A549 (cell line): ENCODE data around the gene FHAD1. TPM values are rescaled to one million over a fixed set of nuclear protein-coding genes. Genes with fewer than 3 reads are reported as not detected.
A peak's percentile ranks its signal among the peaks of the same experiment; 100 is the strongest.
"Not testable (repeated sequence)": the region's sequence is repeated elsewhere in the genome, so short reads cannot be mapped to it uniquely, and the experiment has no call there.

Source experiments
- ATAC-seq, 2 experiments: fragments of 200-7000 bp in 1 of 2; fragments of >200 bp in 1 of 2; cut with Nextera tagmentation in 1 of 2; cut with Tn5 transposase in 1 of 2; 3 replicates each; pipeline versions ENCODE4 v1.8.0 to v1.9.1; 2018 to 2020; ENCODE audit warnings: mild to moderate bottlenecking in 1 of 2, moderate library complexity in 1 of 2
- CTCF ChIA-PET: fragments of 300-600 bp; sonication (Branson Sonifier 250); formaldehyde crosslinking; extraction: SDS; loops from one replicate; lab custom pipeline; 2021; ENCODE audit warnings: antibody characterized with exemption, inconsistent platforms; lab: Yijun Ruan, JAX
- POLR2A ChIA-PET: fragments of 350-600 bp; formaldehyde crosslinking; extraction: SDS; loops from one replicate; lab custom pipeline; 2021; ENCODE audit warnings: antibody characterized with exemption, inconsistent platforms; lab: Yijun Ruan, JAX
- DNase-seq, 2 experiments: peaks; one replicate each; pipeline versions ENCODE4 v3.0.0 to v3.0.0-alpha.2; 2011 to 2016; ENCODE audit warnings: low read depth in 1 of 2, low spot score in 1 of 2
- FAIRE-seq: peaks from 2 replicates; lab custom pipeline; 2011; peaks lifted over from hg19 to GRCh38; lab: Jason Lieb, UNC
- H3K27ac ChIP-seq, 2 experiments: fragments of >200 bp; sonication (Bioruptor Twin); formaldehyde crosslinking; 3 replicates each; pipeline ENCODE4 v1.5.1; 2016 to 2017
- H3K4me1 ChIP-seq: fragments of >200 bp; sonication (Bioruptor Twin); formaldehyde crosslinking; 3 replicates; pipeline ENCODE4 v1.6.1; 2016
- H3K4me2 ChIP-seq: fragments of >200 bp; sonication (Bioruptor Twin); formaldehyde crosslinking; 3 replicates; pipeline ENCODE4 v1.6.1; 2016
- H3K4me3 ChIP-seq: fragments of >200 bp; sonication (Bioruptor Twin); formaldehyde crosslinking; 3 replicates; pipeline ENCODE4 v1.5.1; 2016
- H3K9me3 ChIP-seq: fragments of >200 bp; sonication (Bioruptor Twin); formaldehyde crosslinking; 3 replicates; pipeline ENCODE4 v1.6.1; 2016
- CEBPB ChIP-seq, 2 experiments: fragments of >200 bp in 1 of 2; sonication (Bioruptor Twin) in 1 of 2; formaldehyde crosslinking in 1 of 2; IDR thresholded peaks; 2 replicates each; pipeline ENCODE4 v1.6.1; 2012 to 2016
- CHD2 ChIP-seq: fragments of 150-350 bp; IDR thresholded peaks from 2 replicates; pipeline ENCODE4 v1.6.1; 2014; ENCODE audit warnings: low read length; ENCODE audit not compliant: partially characterized antibody
- EHMT2 ChIP-seq: fragments of 200-600 bp; sonication (generic); IDR thresholded peaks from 2 replicates; pipeline ENCODE4 v1.6.1; 2016; ENCODE audit warnings: antibody characterized with exemption, low read depth, mild to moderate bottlenecking, moderate library complexity
- ELK1 ChIP-seq: fragments of 150-350 bp; IDR thresholded peaks from 2 replicates; pipeline ENCODE4 v1.6.1; 2014; ENCODE audit warnings: low read depth, mild to moderate bottlenecking, low read length
- FOSL2 ChIP-seq, 2 experiments: fragments of 450-650 bp in 1 of 2; fragments of >200 bp in 1 of 2; sonication (Bioruptor Twin) in 1 of 2; formaldehyde crosslinking; IDR thresholded peaks; 2 replicates each; pipeline versions ENCODE4 v1.5.0 to v1.6.1; 2016 to 2020; ENCODE audit warnings: mild to moderate bottlenecking in 1 of 2, moderate library complexity in 1 of 2
- FOXS1 ChIP-seq: fragments of 250-450 bp; sonication (Bioruptor Pico); IDR thresholded peaks from 2 replicates; pipeline ENCODE4 v1.5.0; 2020; ENCODE audit warnings: mild to moderate bottlenecking, moderate library complexity
- HMGXB4 ChIP-seq: fragments of 250-450 bp; sonication (Bioruptor Pico); IDR thresholded peaks from 2 replicates; pipeline ENCODE4 v1.5.0; 2021; ENCODE audit warnings: mild to moderate bottlenecking, moderate library complexity, borderline replicate concordance
- KDM1A ChIP-seq: fragments of 200-600 bp; sonication (generic); IDR thresholded peaks from 2 replicates; pipeline ENCODE4 v1.6.1; 2016; ENCODE audit warnings: low read depth, mild to moderate bottlenecking
- KDM5A ChIP-seq: fragments of 200-600 bp; sonication (generic); IDR thresholded peaks from 2 replicates; pipeline ENCODE4 v1.6.1; 2016; ENCODE audit warnings: antibody characterized with exemption, mild to moderate bottlenecking
- MAX ChIP-seq: IDR thresholded peaks from 2 replicates; pipeline ENCODE4 v1.6.1; 2012
- TP53 ChIP-seq: fragments of 250-450 bp; sonication (Bioruptor Pico); IDR thresholded peaks from 2 replicates; pipeline ENCODE4 v1.5.0; 2021; ENCODE audit warnings: mild to moderate bottlenecking, moderate library complexity
- ZSCAN20 ChIP-seq: fragments of 250-450 bp; sonication (Bioruptor Pico); IDR thresholded peaks from 2 replicates; pipeline ENCODE4 v1.8.0; 2022; ENCODE audit warnings: mild to moderate bottlenecking, moderate library complexity
- WGBS: methylation state at CpG from one replicate; pipeline ENCODE4 v1.1.6; 2017; ENCODE audit errors: missing lambda C conversion rate; 5-methylcytosine and 5-hydroxymethylcytosine counted together
- polyA plus RNA-seq, 4 experiments: library from polyadenylated mRNA; depleted of rRNA in 3 of 4; stranded (reverse); fragments of >200 nt; fragmentation: RNase III in 1 of 4; extraction: RNeasy Plus Mini Kit Qiagen cat#74134 plus additional on column Dnase treatment in 1 of 4; gene quantifications; 2 replicates in 3 of 4; 3 replicates in 1 of 4; pipeline ENCODE4 v1.2.3, GENCODE V29; 2011 to 2017
- TF ChIP-seq, protein P1 (sequence below): fragments of >200 bp; sonication (Bioruptor Twin); formaldehyde crosslinking; IDR thresholded peaks from 3 replicates; pipeline ENCODE4 v1.5.1; 2016

The FHAD1 gene
- polyA plus RNA-seq, 2 of the 4 experiments (the other 2 are of a cell fraction), result 0.31 to 0.32 TPM

DNA sequence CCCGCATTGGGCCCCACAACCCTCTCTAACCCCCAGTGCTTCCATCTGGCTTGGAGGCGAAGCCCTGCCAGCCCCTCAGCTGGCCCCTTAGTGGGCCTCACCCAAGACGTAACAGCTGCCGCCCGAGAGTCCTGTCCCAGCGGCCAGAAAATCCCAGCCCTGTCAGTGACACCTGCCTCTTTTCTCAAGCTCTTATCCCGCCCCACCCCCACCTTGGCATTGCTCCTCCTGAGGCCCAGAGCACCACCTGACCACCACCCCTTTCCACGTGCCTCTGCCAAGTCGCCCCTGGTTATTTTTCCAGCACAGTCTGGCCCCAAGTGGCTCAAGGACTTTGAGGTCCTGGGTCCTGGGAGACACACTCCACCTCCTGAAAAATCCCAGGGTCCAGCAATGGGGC is 185.3 kb downstream of the FHAD1 start:
- no peak overlapping the region for H3K4me3 ChIP-seq
- CTCF ChIA-PET, result interaction anchor here (0.8 to 9.8 kb wide), 15 partner anchors 9 to 280 kb away, joined by 3 to 150 read pairs (median 6); no protein-coding TSS in a partner anchor
- H3K9me3 ChIP-seq, result no peaks in the 10 kb centered on the region
- 0 out of 3 replicates have a peak overlapping the region, but pooled peaks have one; percentile 21 for H3K4me2 ChIP-seq
- ATAC-seq, result peak in 1 of 2 experiments; percentile 1; a peak in 1 of 6 replicates
- POLR2A ChIA-PET, result interaction anchor here (1.6 kb wide), 1 partner anchor 109 kb away, joined by 11 read pairs; no protein-coding TSS in a partner anchor
- 86% methylated on average over 7 of the region's 9 CpGs for WGBS
- TF ChIP-seq KDM5A (no peak), MAX (peak; percentile 31; the same call in 1 of the 2 replicates), CEBPB (IDR thresholded peaks at IDR 0.05) (no peak), TP53 (CRISPR knock-in tag) (no peak)
- peak overlapping the region; percentile 97 to 98 for H3K27ac ChIP-seq
- peaks cover 56% of the 10 kb centered on the region for H3K4me1 ChIP-seq
- no peak for FAIRE-seq
- no peak for DNase-seq

GRCh38 chr1:15433471-15433870 is 186.4 kb downstream of the FHAD1 start:
- H3K4me1 ChIP-seq, result peaks cover 44% of the 10 kb centered on the region
- CTCF ChIA-PET, result interaction anchor here (1.2 to 9.8 kb wide), 2 partner anchors 109 to 281 kb away, joined by 4 to 150 read pairs; no protein-coding TSS in a partner anchor

GRCh38 chr1:15434739-15435138 is 187.7 kb downstream of the FHAD1 start:
- H3K4me3 ChIP-seq, H3K9me3 ChIP-seq, POLR2A ChIA-PET, DNase-seq, H3K4me2 ChIP-seq, H3K27ac ChIP-seq, ATAC-seq, FAIRE-seq: not testable (repeated sequence)
- H3K4me1 ChIP-seq, result peaks cover 32% of the 10 kb centered on the region
- CTCF ChIA-PET, result interaction anchor here (1.0 to 4.3 kb wide), 3 partner anchors 9 to 282 kb away, joined by 3 to 21 read pairs (median 3); no protein-coding TSS in a partner anchor
- TF ChIP-seq CEBPB (IDR thresholded peaks at IDR 0.05), result peak; percentile 42 to 70; a peak in 3 of 4 replicates
- WGBS, result 54% methylated on average over 8 of the region's 8 CpGs

More at GRCh38 chr1:15433471-15433870, 186.4 kb downstream of the FHAD1 start:
- Histone ChIP-seq H3K9me3 (no peaks in the 10 kb centered on the region), H3K27ac (peak overlapping the region; percentile 49 to 97; a peak in 5 of 6 replicates), H3K4me2 (peak overlapping the region; percentile 22; the same call in 1 of the 3 replicates), H3K4me3 (no peak overlapping the region)
- 68% methylated on average over 9 of the region's 9 CpGs for WGBS
- no peak for FAIRE-seq
- no peak; a peak in 1 of 6 replicates for ATAC-seq
- TF ChIP-seq ELK1 (no peak), ZSCAN20 (no peak), FOXS1 (CRISPR knock-in tag) (no peak), KDM1A (no peak), EHMT2 (no peak), HMGXB4 (CRISPR knock-in tag) (no peak), CHD2 (no peak), FOSL2 (IDR thresholded peaks at IDR 0.05) (no peak), FOSL2 (CRISPR knock-in tag; IDR thresholded peaks at IDR 0.05) (no peak)
- TF ChIP-seq, protein P1, sequence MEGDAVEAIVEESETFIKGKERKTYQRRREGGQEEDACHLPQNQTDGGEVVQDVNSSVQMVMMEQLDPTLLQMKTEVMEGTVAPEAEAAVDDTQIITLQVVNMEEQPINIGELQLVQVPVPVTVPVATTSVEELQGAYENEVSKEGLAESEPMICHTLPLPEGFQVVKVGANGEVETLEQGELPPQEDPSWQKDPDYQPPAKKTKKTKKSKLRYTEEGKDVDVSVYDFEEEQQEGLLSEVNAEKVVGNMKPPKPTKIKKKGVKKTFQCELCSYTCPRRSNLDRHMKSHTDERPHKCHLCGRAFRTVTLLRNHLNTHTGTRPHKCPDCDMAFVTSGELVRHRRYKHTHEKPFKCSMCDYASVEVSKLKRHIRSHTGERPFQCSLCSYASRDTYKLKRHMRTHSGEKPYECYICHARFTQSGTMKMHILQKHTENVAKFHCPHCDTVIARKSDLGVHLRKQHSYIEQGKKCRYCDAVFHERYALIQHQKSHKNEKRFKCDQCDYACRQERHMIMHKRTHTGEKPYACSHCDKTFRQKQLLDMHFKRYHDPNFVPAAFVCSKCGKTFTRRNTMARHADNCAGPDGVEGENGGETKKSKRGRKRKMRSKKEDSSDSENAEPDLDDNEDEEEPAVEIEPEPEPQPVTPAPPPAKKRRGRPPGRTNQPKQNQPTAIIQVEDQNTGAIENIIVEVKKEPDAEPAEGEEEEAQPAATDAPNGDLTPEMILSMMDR, result no peak
- POLR2A ChIA-PET, result no interaction called here
- no peak for DNase-seq
